ENCODE results near the gene LYSET.

The LYSET gene

DNA sequence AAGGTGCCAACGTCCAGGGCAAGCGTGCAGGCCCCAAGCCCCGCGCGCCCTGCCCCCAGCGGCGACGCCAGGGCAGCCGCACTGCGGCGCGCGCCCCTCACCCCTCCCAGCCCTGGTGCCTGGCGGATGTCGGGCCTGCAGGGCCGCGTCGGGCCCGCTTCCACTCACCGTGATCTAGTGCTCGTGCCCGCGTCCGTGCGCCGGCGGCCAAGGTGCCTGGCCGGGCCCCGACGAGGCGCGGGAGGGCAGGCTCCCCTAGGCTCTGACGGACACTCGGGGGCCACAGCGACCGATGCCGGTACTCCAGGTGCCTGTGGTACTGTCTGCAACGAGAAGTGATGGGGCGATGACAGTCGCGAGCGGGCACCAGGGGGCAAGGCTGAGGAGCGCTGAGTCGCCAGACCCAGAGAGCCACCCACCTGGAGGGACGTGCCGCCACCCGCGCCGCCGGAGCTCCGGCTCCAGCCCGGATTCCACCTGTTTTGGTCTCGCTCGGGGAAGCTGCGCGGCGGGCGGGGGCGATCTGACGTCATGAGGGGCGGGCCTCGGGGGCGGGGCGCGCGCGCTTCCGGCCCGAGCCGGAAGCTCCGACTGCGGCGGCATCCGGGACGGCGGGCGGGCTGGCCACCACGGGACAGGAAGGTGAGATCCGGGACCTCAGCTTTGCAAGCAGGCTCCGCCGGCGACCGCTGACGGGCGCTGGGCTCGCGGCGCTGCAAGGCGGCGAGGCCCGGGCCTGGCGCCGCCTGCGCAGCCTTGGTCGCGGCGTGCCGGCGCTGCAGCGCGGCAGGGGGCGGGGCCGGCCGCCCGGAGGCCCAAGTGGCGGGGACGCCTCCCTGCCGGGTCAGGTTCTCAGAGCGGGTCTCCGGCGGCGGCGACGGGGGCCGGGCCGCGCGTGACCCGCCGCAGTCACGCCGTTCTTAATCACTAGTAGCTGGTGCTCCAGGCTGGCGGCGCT, at the start of gene LYSET, which contains the start of gene MOAP1 (continued):
- TF ChIP-seq REST (tag by site-specific recombination; IDR thresholded peaks at IDR 0.05) (0 out of 2 replicates have a peak, but pooled peaks have one; percentile 12), ZSCAN23 (tag by site-specific recombination; IDR thresholded peaks at IDR 0.05) (no peak), SCRT2 (tag by site-specific recombination; IDR thresholded peaks at IDR 0.05) (peak; percentile 98), ZNF548 (tag by site-specific recombination; IDR thresholded peaks at IDR 0.05) (no peak), ZNF416 (tag by site-specific recombination; IDR thresholded peaks at IDR 0.05) (no peak), ZNF2 (tag by site-specific recombination; IDR thresholded peaks at IDR 0.05) (peak; percentile 81; the same call in 1 of the 2 replicates), RBAK (tag by site-specific recombination; IDR thresholded peaks at IDR 0.05) (no peak), ZNF24 (tag by site-specific recombination; IDR thresholded peaks at IDR 0.05) (0 out of 2 replicates have a peak, but pooled peaks have one; percentile 48), ZNF37A (tag by site-specific recombination; IDR thresholded peaks at IDR 0.05) (no peak), ZNF133 (tag by site-specific recombination; IDR thresholded peaks at IDR 0.05) (no peak), ZNF660 (tag by site-specific recombination; IDR thresholded peaks at IDR 0.05) (no peak), ZNF394 (tag by site-specific recombination; IDR thresholded peaks at IDR 0.05; ENCODE audit: borderline replicate concordance) (peak; percentile 50; the same call in 1 of the 2 replicates), ZNF571 (tag by site-specific recombination; IDR thresholded peaks at IDR 0.05) (no peak), ZNF324 (tag by site-specific recombination; IDR thresholded peaks at IDR 0.05) (peak; percentile 82), ZNF26 (tag by site-specific recombination; IDR thresholded peaks at IDR 0.05) (no peak), SP3 (tag by site-specific recombination; IDR thresholded peaks at IDR 0.05) (peak; percentile 63; the same call in 1 of the 2 replicates), ZNF221 (tag by site-specific recombination; IDR thresholded peaks at IDR 0.05; ENCODE audit: borderline replicate concordance) (no peak), ZNF354C (tag by site-specific recombination; IDR thresholded peaks at IDR 0.05; ENCODE audit: borderline replicate concordance, low read depth) (no peak), ZNF792 (tag by site-specific recombination; IDR thresholded peaks at IDR 0.05) (no peak; the same call in 1 of the 2 replicates), ZNF174 (tag by site-specific recombination; IDR thresholded peaks at IDR 0.05) (no peak), ZBTB20 (tag by site-specific recombination; IDR thresholded peaks at IDR 0.05) (peak; percentile 59; the same call in 1 of the 2 replicates), ZNF426 (tag by site-specific recombination; IDR thresholded peaks at IDR 0.05) (no peak), ZNF175 (tag by site-specific recombination; IDR thresholded peaks at IDR 0.05) (no peak), ZNF658 (tag by site-specific recombination; IDR thresholded peaks at IDR 0.05) (no peak), ZNF600 (tag by site-specific recombination; IDR thresholded peaks at IDR 0.05) (peak; percentile 82), ZNF777 (tag by site-specific recombination; IDR thresholded peaks at IDR 0.05; ENCODE audit: borderline replicate concordance) (0 out of 2 replicates have a peak, but pooled peaks have one; percentile 50), ZNF488 (tag by site-specific recombination; IDR thresholded peaks at IDR 0.05) (no peak), ZNF664 (tag by site-specific recombination; IDR thresholded peaks at IDR 0.05) (no peak), ZNF169 (tag by site-specific recombination; IDR thresholded peaks at IDR 0.05) (no peak), ZXDB (tag by site-specific recombination; IDR thresholded peaks at IDR 0.05) (peak; percentile 89), EGR2 (tag by site-specific recombination; IDR thresholded peaks at IDR 0.05; ENCODE audit: low read depth) (peak; percentile 53; the same call in 1 of the 2 replicates)
- TF ChIP-seq, protein P1, sequence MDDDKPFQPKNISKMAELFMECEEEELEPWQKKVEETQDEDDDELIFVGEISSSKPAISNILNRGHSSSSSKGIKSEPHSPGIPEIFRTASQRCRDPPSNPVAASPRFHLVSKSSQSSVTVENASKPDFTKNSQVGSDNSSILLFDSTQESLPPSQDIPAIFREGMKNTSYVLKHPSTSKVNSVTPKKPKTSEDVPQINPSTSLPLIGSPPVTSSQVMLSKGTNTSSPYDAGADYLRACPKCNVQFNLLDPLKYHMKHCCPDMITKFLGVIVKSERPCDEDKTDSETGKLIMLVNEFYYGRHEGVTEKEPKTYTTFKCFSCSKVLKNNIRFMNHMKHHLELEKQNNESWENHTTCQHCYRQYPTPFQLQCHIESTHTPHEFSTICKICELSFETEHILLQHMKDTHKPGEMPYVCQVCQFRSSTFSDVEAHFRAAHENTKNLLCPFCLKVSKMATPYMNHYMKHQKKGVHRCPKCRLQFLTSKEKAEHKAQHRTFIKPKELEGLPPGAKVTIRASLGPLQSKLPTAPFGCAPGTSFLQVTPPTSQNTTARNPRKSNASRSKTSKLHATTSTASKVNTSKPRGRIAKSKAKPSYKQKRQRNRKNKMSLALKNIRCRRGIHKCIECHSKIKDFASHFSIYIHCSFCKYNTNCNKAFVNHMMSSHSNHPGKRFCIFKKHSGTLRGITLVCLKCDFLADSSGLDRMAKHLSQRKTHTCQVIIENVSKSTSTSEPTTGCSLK (tag by site-specific recombination; IDR thresholded peaks at IDR 0.05): no peak
